DOHH2 (cell line): ENCODE measurements around the gene APEH.

Experiments
- H3F3A ChIP-seq: fragments of 200-600 bp; sonication (generic), shearing (Covaris generic); 2 replicates; pipeline ENCODE4 v1.6.0; 2016; ENCODE audit warnings: antibody characterized with exemption, mild to moderate bottlenecking; ENCODE audit not compliant: control insufficient read depth, insufficient read depth
- H3K27ac ChIP-seq: fragments of 200-600 bp; sonication (generic); 2 replicates; pipeline ENCODE4 v1.5.1; 2014; ENCODE audit warnings: low read depth, mild to moderate bottlenecking, low read length, moderate library complexity
- H3K27me3 ChIP-seq: fragments of 200-600 bp; sonication (generic); 2 replicates; pipeline ENCODE4 v1.6.1; 2014; ENCODE audit warnings: mild to moderate bottlenecking, low read length, mixed read lengths; ENCODE audit not compliant: control insufficient read depth
- H3K36me3 ChIP-seq: fragments of 200-600 bp; sonication (generic); 2 replicates; pipeline ENCODE4 v1.6.1; 2014; ENCODE audit warnings: mild to moderate bottlenecking, low read length, moderate library complexity, mixed read lengths; ENCODE audit not compliant: control insufficient read depth
- H3K4me1 ChIP-seq: fragments of 200-600 bp; sonication (generic); 2 replicates; pipeline ENCODE4 v1.6.1; 2014; ENCODE audit warnings: mild to moderate bottlenecking, low read length, mixed read lengths; ENCODE audit not compliant: control insufficient read depth
- H3K4me2 ChIP-seq: fragments of 200-600 bp; sonication (generic); 2 replicates; pipeline ENCODE4 v1.6.0; 2014; ENCODE audit warnings: mild to moderate bottlenecking, low read length, moderate library complexity
- H3K4me3 ChIP-seq: fragments of 200-600 bp; sonication (generic); 2 replicates; pipeline ENCODE4 v1.5.1; 2014; ENCODE audit warnings: mild to moderate bottlenecking, low read length, mixed read lengths
- H3K79me2 ChIP-seq: fragments of 200-600 bp; sonication (generic); 2 replicates; pipeline ENCODE4 v1.6.1; 2014; ENCODE audit warnings: mild to moderate bottlenecking, low read length, mixed read lengths; ENCODE audit not compliant: control insufficient read depth
- H3K9me2 ChIP-seq: fragments of 200-600 bp; sonication (generic); replicated peaks from 2 replicates; pipeline ENCODE4 v1.6.1; 2014; ENCODE audit warnings: mild to moderate bottlenecking, low read length, mixed read lengths; ENCODE audit not compliant: control insufficient read depth
- H3K9me3 ChIP-seq: fragments of 200-600 bp; sonication (generic); 2 replicates; pipeline ENCODE4 v1.6.1; 2014; ENCODE audit warnings: antibody characterized with exemption, low read length, mixed read lengths; ENCODE audit not compliant: control insufficient read depth, insufficient read depth
- H4K20me1 ChIP-seq: fragments of 200-600 bp; sonication (generic); 2 replicates; pipeline ENCODE4 v1.6.0; 2014; ENCODE audit warnings: low read depth, mild to moderate bottlenecking, antibody characterized with exemption, low read length, moderate library complexity; ENCODE audit not compliant: control insufficient read depth, insufficient read depth
- CTCF ChIP-seq: fragments of 200-600 bp; sonication (generic); IDR thresholded peaks from one replicate; pipeline ENCODE4 v1.5.1; 2014; ENCODE audit warnings: antibody characterized with exemption, mild to moderate bottlenecking, low read depth, low read length; ENCODE audit not compliant: poor library complexity, severe bottlenecking
- EZH2phosphoT487 ChIP-seq: fragments of 200-600 bp; sonication (generic); IDR thresholded peaks from 2 replicates; pipeline ENCODE4 v1.6.1; 2017; ENCODE audit warnings: borderline replicate concordance, mild to moderate bottlenecking, antibody characterized with exemption, low read length, moderate library complexity, mixed read lengths

Gene APEH

DNA sequence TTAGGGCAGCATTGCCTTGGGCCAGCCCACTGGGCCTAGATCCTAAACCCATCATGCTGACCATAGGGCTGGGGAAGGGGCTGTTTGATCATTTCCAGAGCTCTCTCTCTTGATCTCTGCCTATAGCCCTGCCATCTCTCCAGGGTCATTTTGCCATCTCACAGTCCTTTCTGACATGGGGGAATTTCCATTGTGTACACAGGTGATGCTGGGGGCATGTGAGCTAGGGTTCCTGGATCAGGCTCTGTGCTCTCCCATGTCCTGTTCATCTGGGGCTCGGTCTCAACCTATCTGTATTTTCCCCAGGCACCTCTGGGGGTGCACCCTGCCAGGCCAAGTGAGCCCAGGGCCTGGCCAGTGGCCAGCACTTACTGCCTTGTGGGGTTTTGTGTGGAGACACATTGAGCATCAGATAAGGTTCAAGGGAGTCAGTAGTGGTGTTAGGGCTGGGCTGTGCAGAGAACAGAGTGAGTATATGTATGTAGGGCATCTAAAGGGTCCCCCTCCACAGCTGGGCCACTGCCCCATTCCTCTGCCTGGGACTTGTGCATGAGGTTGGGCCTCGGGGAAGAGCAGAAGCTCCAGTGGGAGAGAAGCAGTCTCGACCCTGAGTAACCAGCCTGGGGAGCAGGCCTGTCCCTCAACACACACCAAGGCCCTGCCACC is 25.7 kb upstream of the APEH start:
- Histone ChIP-seq H3K9me3 (no peaks in the 10 kb centered on the region), H3K27me3 (0 out of 2 replicates have a peak, but pooled peaks cover 2% of the 10 kb centered on the region), H3K4me1 (peaks cover 5% of the 10 kb centered on the region; the same call in 1 of the 2 replicates), H3K27ac (no peak overlapping the region), H4K20me1 (no peaks in the 10 kb centered on the region), H3F3A (no peaks in the 10 kb centered on the region), H3K36me3 (no peaks in the 10 kb centered on the region), H3K4me3 (no peak overlapping the region), H3K79me2 (no peaks in the 10 kb centered on the region), H3K9me2 (no peaks in the 10 kb centered on the region), H3K4me2 (no peak overlapping the region)
- TF ChIP-seq EZH2phosphoT487 (no peak), CTCF (no peak)

- H3K27me3 ChIP-seq, result 0 out of 2 replicates have a peak, but pooled peaks cover 2% of the 10 kb centered on the region
- H3F3A ChIP-seq, result no peaks in the 10 kb centered on the region
- no peaks in the 10 kb centered on the region for H4K20me1 ChIP-seq
- TF ChIP-seq CTCF (no peak), EZH2phosphoT487 (no peak)
- no peaks in the 10 kb centered on the region for H3K9me3 ChIP-seq
- no peaks in the 10 kb centered on the region for H3K9me2 ChIP-seq
- peaks cover 5% of the 10 kb centered on the region; the same call in 1 of the 2 replicates for H3K4me1 ChIP-seq
- no peaks in the 10 kb centered on the region for H3K36me3 ChIP-seq
- H3K27ac ChIP-seq, result no peak overlapping the region
- H3K4me2 ChIP-seq, result no peak overlapping the region
- H3K4me3 ChIP-seq, result no peak overlapping the region
- no peaks in the 10 kb centered on the region for H3K79me2 ChIP-seq
Measured at GRCh38 chr3:49649576-49649975, 24.6 kb upstream of the APEH start.

DNA sequence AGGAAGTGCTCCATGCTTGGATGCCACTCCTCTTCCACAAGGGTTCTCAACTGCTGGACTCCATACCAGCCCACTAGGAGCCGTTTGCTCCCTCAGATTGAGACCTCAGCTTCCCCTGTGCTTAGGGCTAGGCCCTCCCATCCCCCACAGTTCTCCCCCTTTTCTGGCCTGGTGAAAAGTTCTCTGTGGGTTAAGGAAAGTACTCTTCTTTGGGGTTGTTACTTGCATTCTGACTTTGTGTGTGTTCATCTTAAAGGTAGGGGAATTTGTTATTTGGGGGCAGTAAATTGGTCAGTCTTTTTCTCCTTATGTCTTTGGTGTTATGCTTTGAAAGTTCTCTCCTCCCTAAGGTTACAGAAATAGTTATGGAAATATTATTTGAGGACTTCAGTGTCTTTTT is 24.0 kb upstream of the APEH start:
- H4K20me1 ChIP-seq, result no peaks in the 10 kb centered on the region
- H3K4me3 ChIP-seq, result no peak overlapping the region
- no peaks in the 10 kb centered on the region for H3K79me2 ChIP-seq
- H3K4me2 ChIP-seq, result no peak overlapping the region
- TF ChIP-seq CTCF (no peak), EZH2phosphoT487 (no peak)
- H3K4me1 ChIP-seq, result peaks cover 5% of the 10 kb centered on the region; the same call in 1 of the 2 replicates
- no peaks in the 10 kb centered on the region for H3K9me3 ChIP-seq
- H3F3A ChIP-seq, result no peaks in the 10 kb centered on the region
- 0 out of 2 replicates have a peak, but pooled peaks cover 2% of the 10 kb centered on the region for H3K27me3 ChIP-seq
- no peak overlapping the region for H3K27ac ChIP-seq
- H3K9me2 ChIP-seq, result no peaks in the 10 kb centered on the region
- H3K36me3 ChIP-seq, result no peaks in the 10 kb centered on the region
